Measurements from ENCODE around the gene ALDH1A2.
"Not testable (repeated sequence)": the region's sequence is repeated elsewhere in the genome, so short reads cannot be mapped to it uniquely, and the experiment has no call there.

The ALDH1A2 gene

GRCh38 chr15:58040150-58040549 is 25.4 kb downstream of the ALDH1A2 start:
- no peak for DNase-seq

DNA sequence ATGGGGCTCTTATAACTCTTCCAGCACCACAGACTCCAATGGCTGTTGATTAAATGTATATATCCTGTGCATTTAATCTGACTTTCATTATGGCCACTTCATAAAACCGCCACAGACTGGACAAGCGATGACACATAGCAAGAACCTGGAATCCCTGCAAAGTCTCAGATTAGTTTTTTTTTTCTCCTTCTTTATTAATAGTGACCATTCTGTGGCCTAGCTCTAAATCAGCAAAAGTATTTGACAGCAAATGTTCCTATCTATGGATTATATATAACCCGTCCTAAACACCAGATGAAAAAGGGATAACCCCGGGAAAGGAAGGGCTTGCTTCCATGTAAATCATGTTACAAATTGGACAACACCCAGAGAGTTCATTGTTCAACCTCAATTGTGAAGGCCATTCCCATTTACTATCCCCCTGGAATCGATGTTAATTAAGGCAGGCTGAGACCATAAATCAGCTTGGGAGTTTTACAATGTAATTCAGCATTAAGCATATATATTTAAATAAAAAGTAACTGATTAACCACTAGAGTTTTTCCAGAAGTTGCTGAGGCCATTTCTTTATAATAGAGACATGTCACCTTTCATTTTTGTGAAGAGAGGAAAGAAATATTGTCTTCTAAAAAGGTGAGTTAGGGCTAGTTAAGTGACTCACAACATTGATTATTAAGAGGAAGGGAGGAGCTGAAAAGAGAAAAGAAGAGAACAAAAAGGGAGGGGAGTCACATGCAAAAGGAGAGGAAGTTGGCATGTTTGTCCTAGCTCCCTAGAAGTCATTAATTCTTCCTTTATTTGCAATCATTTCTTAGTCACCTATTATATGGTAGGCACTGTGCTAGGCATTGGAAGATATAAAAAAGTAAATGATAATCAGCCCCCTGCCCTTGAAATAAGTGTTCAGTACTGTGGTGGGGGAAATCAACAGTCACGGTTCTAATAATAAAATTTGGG is 26.2 kb downstream of the ALDH1A2 start:
- no peak for DNase-seq

- no peak for DNase-seq
These were observed 27.0 kb downstream of the ALDH1A2 start for GRCh38 chr15:58038426-58039078.

DNA sequence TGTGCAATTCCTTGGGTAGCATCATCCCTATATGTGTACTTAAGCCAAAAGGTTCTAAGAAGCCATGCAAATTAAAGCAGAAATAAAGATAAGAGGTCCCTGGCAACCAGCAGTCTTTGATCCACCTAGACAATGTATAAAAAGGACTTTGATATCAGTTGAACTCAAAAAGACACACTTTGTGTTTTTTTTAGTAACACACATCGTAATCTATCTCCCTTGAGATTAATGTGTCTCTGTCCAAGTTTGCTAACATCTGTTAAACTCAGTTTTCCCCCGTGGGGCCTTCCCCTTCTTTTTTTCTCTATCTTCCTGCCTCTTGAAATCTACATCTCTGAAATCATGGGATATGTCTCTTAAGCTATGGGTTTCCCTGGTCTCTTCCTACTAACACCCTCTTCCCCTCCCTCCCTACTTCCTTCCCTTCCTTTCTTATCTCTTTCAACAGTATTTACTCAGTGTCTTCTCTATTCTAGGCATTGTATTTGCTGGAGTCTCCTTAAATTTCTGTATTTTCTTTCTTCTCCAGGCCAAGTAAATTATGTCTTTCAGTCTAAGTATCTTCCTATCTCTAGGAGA is 27.7 kb downstream of the ALDH1A2 start:
- DNase-seq = no peak

- DNase-seq = no peak
These were observed 28.9 kb downstream of the ALDH1A2 start for GRCh38 chr15:58036579-58036978.

GRCh38 chr15:58028392-58028791 is 37.1 kb downstream of the ALDH1A2 start:
- not testable (repeated sequence) for DNase-seq

DNA sequence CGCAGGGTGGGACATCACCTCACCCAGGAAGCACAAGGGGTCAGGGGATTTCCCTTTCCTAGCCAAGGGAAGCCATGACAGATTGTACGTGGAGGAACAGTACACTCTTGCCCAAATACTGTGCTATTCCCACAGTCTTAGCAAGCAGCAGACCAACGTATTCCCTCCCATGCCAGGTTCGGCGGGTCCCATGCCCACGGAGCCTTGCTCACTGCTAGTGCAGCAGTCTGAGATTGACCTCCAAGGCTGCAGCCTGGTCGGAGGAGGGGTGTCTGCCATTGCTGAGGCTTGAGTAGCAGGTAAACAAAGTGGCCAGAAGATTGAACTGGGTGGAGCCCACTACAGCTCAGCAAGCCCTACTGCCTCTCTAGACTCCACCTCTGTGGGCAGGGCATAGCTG is 39.0 kb downstream of the ALDH1A2 start:
- DNase-seq = no peak

DNA sequence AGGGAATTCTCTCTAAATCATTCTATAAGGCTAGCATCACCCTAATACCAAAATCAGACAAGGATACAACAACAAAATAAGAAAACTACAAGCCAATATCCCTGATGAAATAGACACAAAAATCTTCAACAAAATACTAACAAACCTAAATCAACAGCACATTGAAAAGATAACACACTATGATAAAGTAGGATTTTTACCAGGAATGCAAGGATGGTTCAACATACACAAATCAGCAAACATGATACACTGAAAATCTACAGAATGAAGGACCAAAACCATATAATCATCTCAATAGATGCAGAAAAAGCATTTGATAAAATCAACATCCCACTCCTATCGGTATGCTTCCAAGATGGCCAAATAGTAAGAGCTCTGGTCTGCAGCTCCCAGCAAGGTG is 39.5 kb downstream of the ALDH1A2 start:
- DNase-seq = no peak

DNA sequence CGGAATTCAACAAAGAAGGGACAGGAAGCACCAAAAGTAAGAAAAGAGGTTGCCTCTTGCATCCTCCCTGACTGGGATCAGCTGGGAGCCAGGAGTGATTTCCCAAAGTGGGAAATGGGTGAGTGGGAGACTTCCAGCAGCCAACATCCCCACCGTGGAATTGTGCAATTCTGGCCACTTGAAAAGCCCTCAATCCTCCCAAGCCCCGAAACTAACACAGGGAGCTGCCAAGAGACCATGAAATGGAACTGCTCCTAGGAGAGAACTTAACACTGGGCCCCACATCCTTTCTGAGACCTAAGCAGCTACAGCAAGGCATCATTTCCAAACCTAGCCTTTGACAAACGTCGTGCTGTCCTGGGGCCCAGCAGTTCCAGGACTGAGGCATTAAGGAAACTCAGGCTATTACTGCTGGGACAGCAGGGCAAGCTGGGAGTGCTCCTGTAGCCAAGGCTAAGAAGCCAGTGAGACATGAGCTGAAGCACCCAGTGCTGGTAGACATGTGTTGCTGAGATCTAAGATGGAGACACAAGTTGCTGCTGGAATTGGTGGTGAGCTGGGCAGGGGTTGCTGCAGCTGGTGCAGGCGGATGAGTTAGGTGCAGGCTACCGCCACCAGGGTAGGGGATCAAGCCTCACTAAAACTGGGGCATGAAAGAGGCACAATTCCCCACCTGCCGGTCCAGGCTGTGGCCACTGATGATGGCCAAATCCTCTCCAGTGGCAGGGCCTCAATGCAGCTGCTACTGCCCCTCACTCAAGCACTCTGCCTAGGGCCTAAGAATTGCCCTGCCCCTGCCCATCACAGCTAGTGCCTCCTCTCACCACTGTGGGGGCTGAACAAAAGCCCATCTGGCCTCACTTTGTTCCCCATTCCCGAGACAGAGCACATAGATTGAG is 43.9 kb downstream of the ALDH1A2 start:
- no peak for DNase-seq

GRCh38 chr15:58019503-58020376 is 45.8 kb downstream of the ALDH1A2 start:
- DNase-seq = no peak

DNA sequence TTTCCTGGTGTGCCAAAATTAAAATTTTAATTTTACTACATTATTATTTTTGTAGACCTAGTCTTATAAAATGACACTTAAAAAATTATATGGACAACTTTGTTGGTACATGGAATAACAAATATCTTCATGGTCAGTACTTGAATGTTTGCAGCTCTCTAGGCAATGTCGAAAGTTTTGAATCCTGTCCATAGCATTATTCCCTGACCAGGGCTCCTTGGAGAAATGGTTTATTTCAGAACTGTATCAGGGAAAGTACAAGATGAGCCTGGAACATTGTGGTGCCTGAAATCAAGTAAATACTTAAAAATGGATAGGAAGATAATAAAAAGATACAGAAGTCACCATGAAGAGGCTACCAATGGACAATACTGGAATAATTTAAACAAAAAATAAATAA is 47.6 kb downstream of the ALDH1A2 start:
- no peak for DNase-seq

GRCh38 chr15:58016581-58017175 is 48.8 kb downstream of the ALDH1A2 start:
- DNase-seq = no peak

DNA sequence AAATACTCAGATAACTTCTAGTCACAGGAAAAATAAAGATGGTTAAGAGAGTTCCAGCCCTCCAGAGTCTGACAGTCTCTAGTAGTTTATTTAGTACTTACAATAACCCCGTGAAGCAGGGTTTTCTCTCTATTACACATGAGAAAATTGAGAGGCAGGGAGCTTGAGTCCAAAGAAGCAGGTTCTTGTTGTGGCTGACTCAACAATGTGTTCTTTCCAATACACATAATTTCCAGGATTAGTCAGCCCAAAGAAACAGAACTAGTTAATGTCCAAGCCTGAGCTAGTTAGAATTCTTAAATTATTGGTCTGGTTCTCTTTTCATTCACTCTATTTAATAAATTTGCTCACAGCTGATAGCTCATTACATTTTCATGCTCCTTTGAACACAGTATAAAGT is 49.9 kb downstream of the ALDH1A2 start:
- DNase-seq = no peak

GRCh38 chr15:58014470-58014869 is 51.0 kb downstream of the ALDH1A2 start:
- no peak for DNase-seq

- no peak for DNase-seq
These were observed 51.5 kb downstream of the ALDH1A2 start for GRCh38 chr15:58014040-58014439.

DNA sequence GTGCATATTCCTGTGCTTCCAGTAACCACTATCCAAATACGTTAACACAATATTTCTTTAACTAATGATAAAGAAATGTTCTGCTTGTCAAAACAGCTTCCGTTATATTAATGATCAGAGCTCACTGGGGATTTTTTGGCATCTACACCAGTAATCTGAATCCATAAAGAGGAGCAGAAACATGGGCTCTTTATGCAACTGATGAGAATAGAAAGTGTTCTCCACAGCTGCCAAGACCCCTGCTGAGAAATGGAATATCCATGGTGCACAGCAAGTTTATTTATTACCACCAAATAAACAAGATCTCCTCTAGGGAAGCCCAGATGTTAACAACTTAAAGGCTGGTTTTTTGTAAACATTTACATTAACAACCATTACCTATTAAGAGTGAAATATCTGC is 54.5 kb downstream of the ALDH1A2 start:
- no peak for DNase-seq

GRCh38 chr15:58003810-58004209 is 61.7 kb downstream of the ALDH1A2 start:
- DNase-seq = no peak

GRCh38 chr15:58002338-58003126 is 63.0 kb downstream of the ALDH1A2 start:
- DNase-seq = no peak

GRCh38 chr15:57999699-58000098 is 65.8 kb downstream of the ALDH1A2 start:
- DNase-seq = not testable (repeated sequence)

- no peak for DNase-seq
These were observed 69.0 kb downstream of the ALDH1A2 start for GRCh38 chr15:57996561-57996960.

Measured in CD4-positive, alpha-beta T cell treated with Interleukin-1 beta for 1 hour (primary cell).